ENCODE results near the gene PALD1. TPM values are rescaled to one million over a fixed set of nuclear protein-coding genes. Genes with fewer than 3 reads are reported as not detected.

Gene PALD1
- total and polyA plus RNA-seq, 9 of the 15 experiments (the other 6 are each of a cell fraction or from before 2014, with no cell fraction given), result 0.03 to 0.29 (median 0.09) TPM; not detected in 2

- Histone ChIP-seq H3K27ac (ENCODE audit: extremely low read depth, low read depth, low read length) (peak overlapping the region; percentile 76; the same call in 1 of the 3 replicates), H3K4me2 (ENCODE audit: insufficient read depth, low read length) (peak overlapping the region; percentile 88), H3K27me3 (ENCODE audit: control insufficient read depth in 2 of 2, insufficient read depth in 2 of 2, low read length in 2 of 2) (no peaks in the 10 kb centered on the region), H3K36me3 (ENCODE audit: control insufficient read depth, insufficient read depth, low read length) (no peaks in the 10 kb centered on the region), H3K9me3 (replicated peaks; ENCODE audit: control insufficient read depth, insufficient read depth, low read depth, low read length) (no peaks in the 10 kb centered on the region), H3K9me1 (ENCODE audit: control insufficient read depth, insufficient read depth, low read length) (no peaks in the 10 kb centered on the region), H3K4me1 (replicated peaks in 1 of 2; ENCODE audit: control insufficient read depth in 2 of 2, insufficient read depth in 2 of 2, low read length in 2 of 2) (peaks cover 25 to 61% of the 10 kb centered on the region in 2 experiments), H3K4me3 (no peak overlapping the region), H3K9ac (ENCODE audit: insufficient read depth in 1 of 2, low read depth in 2 of 2, low read length in 2 of 2) (peak overlapping the region; percentile 58 to 82; a peak in 3 of 4 replicates), H3K79me2 (ENCODE audit: control insufficient read depth, insufficient read depth, low read length) (no peaks in the 10 kb centered on the region), H2AFZ (ENCODE audit: low read depth, low read length) (peak overlapping the region; percentile 90; the same call in 1 of the 2 replicates), H4K20me1 (replicated peaks; ENCODE audit: control insufficient read depth, insufficient read depth, low read length) (no peaks in the 10 kb centered on the region)
- no peak for TF ChIP-seq GABPA (tag; conservative IDR thresholded peaks at IDR 0.05; ENCODE audit: low read depth)
- TF ChIP-seq, protein P1, sequence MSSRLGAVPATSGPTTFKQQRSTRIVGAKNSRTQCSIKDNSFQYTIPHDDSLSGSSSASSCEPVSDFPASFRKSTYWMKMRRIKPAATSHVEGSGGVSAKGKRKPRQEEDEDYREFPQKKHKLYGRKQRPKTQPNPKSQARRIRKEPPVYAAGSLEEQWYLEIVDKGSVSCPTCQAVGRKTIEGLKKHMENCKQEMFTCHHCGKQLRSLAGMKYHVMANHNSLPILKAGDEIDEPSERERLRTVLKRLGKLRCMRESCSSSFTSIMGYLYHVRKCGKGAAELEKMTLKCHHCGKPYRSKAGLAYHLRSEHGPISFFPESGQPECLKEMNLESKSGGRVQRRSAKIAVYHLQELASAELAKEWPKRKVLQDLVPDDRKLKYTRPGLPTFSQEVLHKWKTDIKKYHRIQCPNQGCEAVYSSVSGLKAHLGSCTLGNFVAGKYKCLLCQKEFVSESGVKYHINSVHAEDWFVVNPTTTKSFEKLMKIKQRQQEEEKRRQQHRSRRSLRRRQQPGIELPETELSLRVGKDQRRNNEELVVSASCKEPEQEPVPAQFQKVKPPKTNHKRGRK (tag; IDR thresholded peaks at IDR 0.05), result no peak
- TF ChIP-seq ZNF224 (CRISPR knock-in tag; IDR thresholded peaks at IDR 0.05), result peak; percentile 25; the same call in 1 of the 2 replicates
- TF ChIP-seq PHB (CRISPR knock-in tag; IDR thresholded peaks at IDR 0.05), result 0 out of 2 replicates have a peak, but pooled peaks have one; percentile 46
- TF ChIP-seq ELF2 (CRISPR knock-in tag; IDR thresholded peaks at IDR 0.05), result 0 out of 2 replicates have a peak, but pooled peaks have one; percentile 26
- intact Hi-C loops (cut with micrococcal nuclease), result loop anchor here (1.0 to 2.0 kb wide), 7 partner anchors 14 to 321 kb away; no protein-coding TSS in a partner anchor
- BruUV-seq (replicated peaks), result no TSS peak
- ChIA-PET POLR2A (interaction anchor here (1.2 to 3.0 kb wide), 4 partner anchors 11 to 154 kb away, joined by 3 to 13 read pairs (median 7); no protein-coding TSS in a partner anchor), CTCF (ENCODE audit: low intra/inter-chr PET ratio) (interaction anchor here (1.1 to 2.0 kb wide), 2 partner anchors 199 to 202 kb away, joined by 3 to 15 read pairs; no protein-coding TSS in a partner anchor)
- ATAC-seq (no peak), FAIRE-seq (peak; percentile 6), DNase-seq (ENCODE audit: extremely low read depth in 1 of 4, low spot score in 3 of 4) (no peak)
- in situ Hi-C loops (cut with MboI), result no loop called here
- 87% methylated on average over 5 of the region's 5 CpGs for WGBS (ENCODE audit: insufficient coverage, low coverage, missing lambda C conversion rate)
Observed at GRCh38 chr10:70559861-70560260, 81.3 kb downstream of the PALD1 start.
